HG02943 (cell line): ENCODE data around the gene SDHA.

Experiments
- ATAC-seq: cut with Tn5 transposase; IDR thresholded peaks from one replicate; pipeline ENCODE4 v1.9.1; 2021; ENCODE audit warnings: mild to moderate bottlenecking, low read depth, moderate library complexity; ENCODE audit not compliant: unreplicated experiment

The SDHA gene

GRCh38 chr5:185095-186070, 32.7 kb upstream of the SDHA start:
- no peak for ATAC-seq

GRCh38 chr5:186091-187041, 31.8 kb upstream of the SDHA start:
- ATAC-seq = no peak

GRCh38 chr5:187042-187431, 31.1 kb upstream of the SDHA start:
- ATAC-seq = no peak

- no peak for ATAC-seq
Measured at GRCh38 chr5:187617-188451, 30.3 kb upstream of the SDHA start.

GRCh38 chr5:188488-189481, 29.3 kb upstream of the SDHA start:
- ATAC-seq = peak; percentile 57

- ATAC-seq = no peak
Measured at GRCh38 chr5:189486-189885, 28.6 kb upstream of the SDHA start.

- ATAC-seq = no peak
Measured at GRCh38 chr5:189976-190365, 28.1 kb upstream of the SDHA start.

- ATAC-seq = no peak
Measured at GRCh38 chr5:190366-191035, 27.6 kb upstream of the SDHA start.

- no peak for ATAC-seq
Measured at GRCh38 chr5:191036-191948, 26.8 kb upstream of the SDHA start, which contains the start of gene LRRC14B. Gene LRRC14B, plus strand, starts transcription at chr5:191495. Its CDS starts 44 bp downstream, at chr5:191539.

GRCh38 chr5:191949-192690, 26.0 kb upstream of the SDHA start:
- ATAC-seq = no peak

GRCh38 chr5:192691-192969, 25.5 kb upstream of the SDHA start:
- ATAC-seq = no peak

GRCh38 chr5:192970-193831, 24.9 kb upstream of the SDHA start:
- ATAC-seq = no peak

GRCh38 chr5:194102-194501, 24.0 kb upstream of the SDHA start:
- ATAC-seq = no peak

- no peak for ATAC-seq
Measured at GRCh38 chr5:194603-195209, 23.4 kb upstream of the SDHA start.

GRCh38 chr5:195401-196160, 22.5 kb upstream of the SDHA start:
- ATAC-seq = no peak
